ENCODE data around the gene C2orf42. TPM values are rescaled to one million over a fixed set of nuclear protein-coding genes. Genes with fewer than 3 reads are reported as not detected.
"Not testable (repeated sequence)": the region's sequence is repeated elsewhere in the genome, so short reads cannot be mapped to it uniquely, and the experiment has no call there.

The C2orf42 gene
- 32.0 TPM for total RNA-seq

DNA sequence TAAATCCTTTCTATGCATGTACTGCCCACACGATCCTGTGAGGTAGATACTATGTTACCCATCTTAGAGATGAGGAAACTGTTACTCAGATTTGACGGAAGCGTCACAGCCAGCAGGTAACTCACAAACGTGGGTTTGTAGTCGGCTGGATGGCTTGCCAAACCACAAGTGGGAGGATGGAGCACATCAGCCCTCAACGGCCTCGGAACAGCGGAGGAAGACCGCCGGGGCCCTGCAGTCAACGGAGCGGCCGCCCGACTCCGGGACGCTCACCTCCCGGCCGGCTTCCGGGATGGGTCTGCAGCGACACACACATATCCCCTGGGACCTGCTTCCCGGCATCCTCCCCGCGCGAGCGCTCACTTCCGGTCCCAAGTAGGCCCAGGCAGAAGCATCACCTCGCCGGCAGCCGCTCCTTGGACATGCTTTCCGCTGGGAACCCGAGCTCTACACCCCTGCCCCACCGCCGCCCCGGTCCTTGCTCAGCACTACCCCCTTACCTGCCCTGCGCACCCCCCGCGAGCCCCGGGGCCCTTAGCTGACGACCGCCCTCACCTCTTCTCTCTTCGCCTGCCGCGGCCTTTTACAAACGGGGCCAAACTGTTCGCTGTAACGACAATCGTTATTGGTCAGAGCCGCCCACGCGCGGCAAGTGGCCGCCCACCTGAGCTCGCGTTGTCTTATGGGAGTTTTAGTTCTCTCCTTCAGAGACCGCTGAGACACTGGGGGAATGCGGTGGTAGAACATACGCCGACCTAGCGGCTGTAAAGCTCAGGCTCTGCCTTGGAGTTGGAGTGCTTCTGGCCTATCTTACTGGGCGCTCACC lies at the start of gene C2orf42:
Gene C2orf42 (minus strand): TSS at position 602 of the 826 bp plus-strand sequence. CDS start 9,034 bp downstream, outside the sequence.
- peak; percentile 95 for DNase-seq

DNA sequence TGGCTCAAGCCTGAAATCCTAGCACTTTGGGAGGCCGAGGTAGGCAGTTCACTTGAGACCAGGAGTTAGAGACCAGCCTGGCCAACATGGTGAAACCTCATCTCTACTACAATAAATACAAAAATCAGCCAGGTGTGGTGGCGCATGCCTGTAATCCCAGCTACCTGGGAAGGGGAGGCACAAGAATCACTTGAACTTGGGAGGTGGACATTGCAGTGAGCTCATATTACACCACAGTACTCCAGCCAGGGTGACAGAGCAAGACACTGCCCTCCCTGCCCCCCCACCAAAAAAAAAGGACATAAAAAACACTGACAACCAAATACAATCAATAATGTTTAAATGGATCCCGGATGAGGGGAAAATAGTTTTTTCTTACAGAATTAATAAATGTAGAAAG lies 49.8 kb upstream of the C2orf42 start:
- no peak for DNase-seq

DNA sequence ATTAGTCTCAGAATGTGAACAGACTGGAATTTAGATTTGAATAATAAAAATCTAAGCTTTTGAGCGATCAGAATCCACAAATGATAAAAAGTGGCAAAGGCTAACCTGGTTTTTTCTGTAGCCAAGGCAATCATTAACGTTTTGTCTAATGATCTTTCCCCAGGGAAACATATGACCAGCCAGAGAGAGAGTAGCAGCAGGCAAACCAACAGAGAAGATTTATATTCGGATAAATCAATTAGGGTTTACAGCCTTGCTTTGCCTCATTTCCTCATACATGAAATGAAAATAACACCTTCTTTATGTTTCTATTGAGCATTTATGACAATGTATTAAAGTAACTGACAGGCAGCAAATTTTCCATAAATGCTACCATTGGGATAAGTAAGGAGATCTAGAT lies 43.1 kb upstream of the C2orf42 start:
- DNase-seq, result no peak

DNA sequence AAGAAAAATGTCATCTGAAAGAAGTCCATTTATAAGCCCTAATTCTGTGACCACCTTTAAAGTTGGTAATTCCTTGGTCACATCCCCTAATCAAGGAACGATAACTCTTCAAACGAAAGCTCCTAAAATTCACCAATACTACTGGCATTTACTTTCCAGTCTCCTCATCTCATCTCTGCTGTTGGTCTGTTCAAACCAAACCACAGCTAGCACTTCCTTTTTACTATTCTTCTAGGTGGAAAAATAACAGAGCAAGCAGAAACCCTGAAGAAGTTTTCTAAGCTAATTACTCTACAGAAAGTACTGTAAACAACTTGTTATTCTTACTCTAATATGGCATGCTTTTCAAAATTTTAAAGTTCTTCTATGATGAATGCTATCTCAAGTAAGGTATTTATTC lies 36.0 kb upstream of the C2orf42 start:
- DNase-seq, result no peak

DNA sequence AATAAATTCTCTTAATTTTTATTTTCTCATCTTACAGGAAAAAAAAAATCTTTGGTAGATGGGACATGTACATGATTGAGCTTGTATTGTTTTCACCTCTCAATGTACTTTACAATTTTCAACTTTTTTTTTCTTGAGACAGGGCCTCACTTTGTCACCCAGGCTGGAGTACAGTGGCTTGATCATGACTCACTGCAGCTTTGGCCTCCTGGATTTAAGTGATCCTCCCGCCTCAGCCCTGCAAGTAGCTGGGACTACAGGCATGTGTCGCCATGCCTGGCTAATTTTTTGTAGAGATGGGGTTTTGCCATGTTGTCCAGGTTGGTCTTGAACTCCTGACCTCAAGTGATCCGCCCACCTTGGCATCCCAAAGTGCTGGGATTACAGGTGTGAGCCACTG lies 32.5 kb upstream of the C2orf42 start:
- not testable (repeated sequence) for DNase-seq

DNA sequence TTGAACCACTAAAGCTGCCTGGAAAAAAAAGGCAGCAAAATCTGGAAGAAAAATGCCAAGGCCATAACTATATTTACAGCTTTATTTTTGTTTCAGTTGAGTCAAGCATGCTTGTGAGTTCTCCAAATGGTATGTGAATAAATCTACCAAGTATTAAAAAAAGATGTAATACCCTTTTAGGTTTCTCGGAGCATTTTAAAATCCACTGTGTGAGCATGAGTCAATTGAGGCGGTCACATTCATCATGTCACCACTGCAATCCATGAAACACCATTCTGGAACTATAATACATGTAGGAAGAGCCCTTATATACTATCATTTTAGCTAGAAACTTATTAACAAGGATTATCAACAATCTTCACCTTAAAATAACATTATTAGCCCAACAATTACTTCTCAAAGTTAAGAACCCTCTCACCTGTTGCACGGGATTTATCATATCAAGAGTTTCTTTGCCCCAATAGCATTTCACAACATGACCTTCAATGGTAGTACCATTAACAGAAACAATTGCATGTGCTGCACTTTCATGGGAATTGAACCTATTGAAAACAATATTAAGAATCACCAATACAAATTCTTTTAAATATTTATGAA lies 24.2 kb upstream of the C2orf42 start:
- DNase-seq, result no peak

DNA sequence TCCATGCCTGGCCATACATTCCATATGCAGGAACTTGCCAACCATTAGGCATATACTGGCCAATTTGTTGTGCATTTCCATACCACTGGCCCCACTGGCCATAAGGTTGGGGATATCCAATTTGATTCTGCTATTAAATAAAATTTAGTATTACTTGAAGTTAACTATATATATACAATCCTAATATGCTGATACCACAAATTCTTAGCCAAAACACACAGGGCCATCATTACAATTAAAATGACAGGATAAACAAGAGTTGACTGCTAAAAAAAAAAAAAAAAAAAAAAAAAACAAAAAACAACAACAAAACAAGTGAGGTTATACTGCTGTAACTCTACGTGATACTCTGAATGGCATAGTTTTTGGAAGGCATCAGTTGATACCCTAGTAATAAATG lies 23.5 kb upstream of the C2orf42 start:
- DNase-seq, result no peak

DNA sequence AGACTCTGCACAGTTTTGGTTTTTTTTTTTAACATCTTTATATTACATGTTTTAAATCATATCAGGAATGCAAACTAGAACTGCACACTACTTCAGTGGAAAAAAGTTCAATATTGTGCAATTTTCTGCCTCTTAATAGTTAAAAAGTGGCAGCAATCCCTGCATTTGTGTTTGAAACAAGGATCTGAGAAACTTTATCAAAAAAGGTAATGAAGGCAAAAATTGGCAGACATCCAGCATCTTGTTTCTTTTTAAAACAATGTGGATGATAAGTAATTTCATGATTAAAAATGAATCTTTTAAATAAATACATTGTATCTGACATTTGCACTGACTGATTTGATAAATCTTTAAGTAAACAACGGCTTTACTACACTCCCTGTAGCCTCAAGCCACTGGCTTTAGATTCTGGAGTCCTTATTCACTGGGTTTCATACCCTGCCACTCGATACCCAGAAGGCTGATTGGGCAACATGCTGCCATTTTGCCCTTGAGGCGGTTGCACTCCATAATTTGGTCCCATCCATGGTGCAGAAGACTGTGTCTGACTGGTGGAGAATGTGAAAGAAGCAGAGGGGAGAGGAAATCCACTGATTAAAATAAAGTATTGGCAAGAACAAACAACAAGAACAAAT lies 21.6 kb upstream of the C2orf42 start:
- DNase-seq, result no peak

DNA sequence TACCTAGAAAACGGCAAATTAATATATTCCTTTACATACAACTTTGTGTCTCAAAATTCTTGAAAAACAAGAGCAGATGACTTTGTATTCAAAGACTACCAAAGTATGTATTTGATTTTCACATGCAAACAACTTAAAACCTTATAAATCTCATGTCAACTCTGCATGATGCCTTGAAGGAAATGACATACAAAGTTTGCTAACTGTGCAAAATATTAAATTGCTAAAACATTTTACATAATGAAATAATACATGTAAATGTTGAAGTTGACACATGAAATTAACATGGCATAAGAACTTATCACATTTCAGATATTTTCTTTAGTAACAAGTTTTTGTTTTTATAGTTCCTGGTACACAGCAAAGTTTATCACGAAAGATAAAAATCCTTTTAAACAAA lies 20.8 kb upstream of the C2orf42 start:
- DNase-seq, result no peak

DNA sequence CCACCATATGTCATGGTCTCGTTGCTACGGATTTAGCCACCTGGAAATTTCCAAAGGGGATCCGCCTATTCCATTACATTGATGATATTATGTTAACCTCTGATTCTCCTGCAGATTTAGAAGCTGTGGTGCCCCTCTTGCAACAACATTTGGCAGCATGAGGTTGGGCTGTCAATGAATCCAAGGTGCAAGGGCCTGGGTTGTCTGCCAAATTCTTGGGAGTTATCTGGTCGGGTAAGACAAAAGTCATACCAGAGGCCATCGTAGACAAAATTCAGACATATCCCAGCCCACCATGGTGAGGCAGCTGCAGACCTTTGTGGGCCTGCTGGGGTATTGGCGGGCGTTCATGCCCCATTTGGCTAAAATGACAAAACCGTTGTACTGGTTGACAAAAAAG lies 13.6 kb upstream of the C2orf42 start:
- DNase-seq, result no peak

DNA sequence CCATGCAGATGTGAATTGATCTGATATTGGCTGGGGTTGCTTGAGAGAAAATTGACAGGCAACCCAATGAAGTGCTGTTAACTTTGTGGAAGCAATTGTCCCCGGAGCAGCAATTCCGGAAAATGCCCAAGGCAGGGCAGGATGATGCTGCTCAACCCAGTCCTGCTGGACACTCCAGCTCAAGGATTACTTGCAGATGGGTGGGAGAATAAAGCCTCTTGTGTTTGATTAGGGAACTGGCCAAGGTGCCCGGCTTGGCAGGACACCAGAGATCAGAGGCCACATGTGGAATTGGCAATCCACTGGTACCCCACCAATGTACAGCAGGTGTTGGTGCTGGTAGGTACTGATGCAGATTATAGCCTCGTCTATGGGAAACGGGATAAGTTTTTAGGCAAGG lies 12.3 kb upstream of the C2orf42 start:
- DNase-seq, result no peak

DNA sequence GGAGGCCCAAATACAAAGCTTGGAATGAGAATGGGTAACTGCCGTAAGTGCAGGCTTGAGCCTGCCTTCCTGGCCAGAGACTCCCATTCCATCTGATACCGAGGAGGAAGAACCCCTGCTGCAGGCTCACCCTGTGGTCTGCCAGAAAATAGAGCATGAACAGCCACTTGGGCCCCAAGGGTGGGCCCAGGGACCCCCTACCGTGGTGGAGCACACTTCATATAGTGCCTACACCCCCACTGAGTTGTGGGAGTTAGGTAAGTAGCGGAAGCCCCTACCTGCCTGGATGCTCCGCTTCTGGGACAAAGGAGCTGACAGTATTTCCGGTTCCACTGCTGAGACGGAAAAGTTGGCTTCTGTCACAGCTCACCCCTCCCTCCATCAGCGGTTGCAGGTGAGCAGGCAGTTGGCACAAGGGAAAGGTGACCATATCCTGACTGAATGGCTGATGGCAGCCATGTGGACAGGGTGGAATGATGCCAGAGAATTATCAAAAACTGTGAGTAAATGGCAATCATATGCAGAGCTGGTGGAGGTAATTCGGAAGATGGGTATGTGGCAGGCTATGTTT lies 11.5 kb upstream of the C2orf42 start:
- no peak for DNase-seq

DNA sequence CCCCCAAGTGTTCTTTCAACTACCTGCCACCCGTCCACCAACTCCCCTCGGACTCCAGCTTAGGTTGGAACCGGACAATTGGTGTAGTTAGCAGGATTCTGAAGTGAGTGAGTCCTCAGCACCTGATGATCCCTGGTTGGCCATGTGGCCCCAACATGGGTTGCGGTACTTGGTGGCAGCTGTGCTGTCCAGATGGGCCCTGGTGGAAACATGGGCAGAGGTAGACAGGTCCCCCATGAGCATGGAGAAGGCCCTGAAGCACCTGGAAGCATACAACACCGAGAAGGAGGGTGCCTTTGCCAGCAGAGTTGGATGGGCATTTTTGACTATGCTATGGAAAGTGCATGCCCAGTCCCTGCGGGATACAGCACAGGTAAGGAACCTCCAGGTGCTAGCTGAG lies 11.0 kb upstream of the C2orf42 start:
- no peak for DNase-seq

DNA sequence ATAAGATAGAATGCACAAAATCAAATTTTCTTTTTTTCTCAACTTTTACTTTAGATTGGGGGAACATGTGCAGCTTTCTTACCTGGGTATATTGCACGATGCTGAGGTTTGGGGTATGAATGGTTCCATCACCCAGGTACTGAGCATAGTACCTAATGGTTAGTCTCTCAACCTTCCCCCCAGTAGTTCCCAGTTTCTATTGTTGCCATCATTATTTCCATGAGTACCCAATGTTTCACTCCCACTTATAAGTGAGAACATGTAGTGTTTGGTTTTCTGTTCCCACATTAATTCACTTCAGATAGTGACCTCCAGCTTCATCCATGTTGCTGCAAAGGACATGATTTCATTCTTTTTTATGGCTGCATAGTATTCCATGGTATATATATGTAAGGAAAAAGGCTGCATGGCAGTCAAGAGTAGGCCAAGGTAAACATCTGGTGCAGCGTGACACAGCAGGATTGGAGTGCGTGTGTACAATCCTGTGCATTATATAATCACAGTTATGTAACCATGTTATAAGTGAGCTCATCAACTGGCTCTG lies 10.5 kb upstream of the C2orf42 start:
- DNase-seq, result no peak

DNA sequence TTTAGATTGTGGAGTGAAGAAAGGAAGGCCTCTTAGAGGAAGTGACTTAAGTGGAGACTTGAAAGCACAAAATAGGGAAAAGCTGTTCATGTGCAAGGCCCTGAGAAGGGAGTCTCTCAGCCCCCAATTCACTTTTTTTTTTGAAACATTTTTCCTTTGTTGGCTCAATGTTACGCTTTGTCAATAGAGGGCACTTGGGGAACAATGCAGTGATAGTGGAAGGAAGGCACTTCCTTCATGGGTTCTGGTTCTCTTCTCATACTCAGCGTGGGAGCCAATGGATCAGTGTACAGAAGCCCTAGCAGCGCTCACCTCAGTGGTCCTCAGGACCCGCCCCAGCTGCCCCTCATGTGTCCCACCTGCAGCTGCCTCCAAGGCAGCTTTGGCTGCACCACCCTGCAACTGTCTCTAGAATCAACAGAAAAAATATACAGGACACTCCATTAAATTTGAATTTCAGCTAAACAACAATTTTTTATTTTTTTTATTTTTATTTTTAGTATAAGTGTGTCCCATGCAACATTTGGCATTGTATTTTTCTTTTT lies 8.6 kb upstream of the C2orf42 start:
- no peak for DNase-seq

DNA sequence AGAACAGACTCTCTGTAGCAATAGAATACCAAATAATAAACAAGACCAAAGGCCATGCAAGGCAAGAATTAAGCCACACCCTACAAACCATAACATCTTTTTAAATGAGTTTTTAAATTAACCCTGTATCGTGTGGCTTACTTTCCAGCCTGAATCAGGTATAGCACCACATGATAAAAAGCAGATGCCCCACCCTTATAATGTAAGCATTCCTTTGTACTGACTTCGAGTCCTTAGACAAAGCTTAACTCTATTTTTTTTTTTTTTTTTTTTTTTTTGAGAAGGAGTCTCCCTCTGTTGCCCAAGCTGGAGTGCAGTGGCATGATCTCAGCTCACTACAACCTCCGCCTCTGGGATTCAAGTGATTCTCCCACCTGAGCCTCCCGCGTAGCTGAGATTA lies 1.7 kb upstream of the C2orf42 start:
- DNase-seq, result no peak

DNA sequence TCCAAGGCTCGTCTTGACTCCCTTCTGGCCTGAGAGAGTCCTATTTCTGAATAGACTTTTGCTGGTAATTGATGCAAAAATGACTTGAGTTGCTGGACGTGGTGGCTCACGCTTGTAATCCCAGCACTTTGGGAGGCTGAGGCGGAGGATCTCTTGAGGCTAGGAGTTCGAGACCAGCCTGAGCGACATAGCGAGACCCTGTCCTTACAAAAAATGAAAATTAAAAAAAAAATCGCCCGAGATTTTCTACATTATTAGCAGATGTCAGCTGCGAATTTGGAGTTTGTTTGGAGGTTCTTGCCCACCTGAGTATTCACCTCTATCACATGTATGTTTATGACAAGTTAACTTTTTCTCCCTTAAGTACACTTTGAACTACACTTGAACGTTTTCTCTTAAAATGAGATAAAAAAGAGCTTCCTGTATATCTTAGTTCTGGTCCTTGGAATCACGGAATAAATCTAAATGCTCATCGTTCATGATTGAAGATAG lies 471 bp upstream of the C2orf42 start:
- no peak for DNase-seq

DNA sequence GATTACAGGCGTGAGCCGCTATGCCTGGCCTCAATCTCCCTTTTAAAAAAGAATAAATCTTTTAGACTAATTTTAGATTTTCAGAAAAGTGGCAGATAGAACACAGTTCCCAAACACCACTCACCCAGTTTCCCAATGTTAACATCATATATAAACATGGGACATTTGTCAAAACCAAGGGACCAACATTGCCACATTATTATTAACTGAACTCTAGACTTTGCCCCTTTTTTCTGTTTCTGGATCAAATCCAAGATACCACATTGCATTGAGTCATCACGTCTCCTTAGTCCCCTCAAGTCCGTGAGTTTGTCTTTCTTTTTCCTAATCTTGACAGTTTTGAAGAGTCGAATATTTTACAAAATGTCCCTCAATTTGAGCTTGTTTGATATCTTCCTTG lies 2.4 kb downstream of the C2orf42 start:
- DNase-seq, result no peak

DNA sequence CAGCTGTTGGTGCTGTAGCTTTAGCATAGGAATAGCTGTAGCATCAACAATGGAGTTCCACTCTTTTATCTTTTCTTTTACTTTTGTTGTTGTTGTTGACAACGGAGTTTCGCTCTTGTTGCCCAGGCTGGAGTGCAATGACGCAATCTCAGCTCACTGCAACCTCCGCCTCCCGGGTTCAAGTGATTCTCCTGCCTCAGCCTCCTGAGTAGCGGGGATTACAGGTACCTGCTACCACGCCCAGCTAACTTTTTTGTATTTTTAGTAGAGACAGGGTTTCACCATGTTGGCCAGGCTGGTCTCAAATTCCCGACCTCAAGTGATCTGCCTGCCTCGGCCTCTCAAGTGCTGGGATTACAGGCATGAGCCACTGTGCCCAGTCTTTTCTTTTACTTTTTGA lies 3.6 kb downstream of the C2orf42 start:
- not testable (repeated sequence) for DNase-seq

DNA sequence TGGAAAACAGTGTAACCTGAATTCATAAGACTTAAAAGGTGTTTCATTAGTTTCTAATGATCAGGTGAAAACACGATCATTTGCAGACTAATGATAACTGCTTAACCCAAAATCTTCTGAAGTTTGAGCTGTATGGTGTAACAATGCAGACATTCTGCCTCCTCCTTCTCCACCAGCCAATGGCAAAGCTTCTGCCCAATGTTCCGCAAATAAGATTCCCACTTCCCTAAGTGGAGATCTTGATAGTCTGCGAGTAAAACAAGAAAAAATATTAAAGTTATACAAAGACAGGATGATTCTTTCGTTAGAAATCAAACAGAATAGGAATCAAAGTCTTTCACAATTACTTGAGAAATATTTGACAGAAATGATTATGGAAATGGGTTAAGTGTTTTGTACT lies 8.1 kb downstream of the C2orf42 start:
- no peak for DNase-seq

DNA sequence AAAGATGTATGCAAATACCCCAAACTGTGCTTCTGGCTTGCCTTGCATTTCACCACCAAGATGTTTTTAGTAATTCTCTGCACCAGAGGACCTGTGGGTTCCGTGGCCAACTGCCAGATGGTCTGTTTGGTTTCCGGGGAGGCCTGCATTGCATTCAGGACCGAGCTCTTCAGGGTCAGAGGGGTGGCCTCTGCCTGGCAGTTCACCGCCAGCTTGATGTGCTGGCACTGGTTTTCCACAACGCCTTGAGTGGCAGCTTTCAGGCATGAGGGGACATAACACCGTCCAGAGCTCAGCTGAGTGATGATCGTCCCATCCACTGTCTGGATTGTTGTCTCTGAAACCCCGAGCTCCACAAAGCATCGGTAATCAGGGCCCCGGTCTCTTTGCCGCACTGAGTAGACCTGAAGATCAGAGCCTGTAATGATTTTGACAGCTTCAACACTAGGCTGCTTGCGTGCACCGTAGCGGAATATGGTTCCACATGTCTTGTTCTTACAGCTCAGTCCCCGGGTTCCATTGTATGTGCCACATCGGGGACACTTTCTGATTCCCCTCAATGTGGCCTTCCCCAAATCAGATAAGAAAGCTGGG lies 9.4 kb downstream of the C2orf42 start:
- DNase-seq, result no peak

DNA sequence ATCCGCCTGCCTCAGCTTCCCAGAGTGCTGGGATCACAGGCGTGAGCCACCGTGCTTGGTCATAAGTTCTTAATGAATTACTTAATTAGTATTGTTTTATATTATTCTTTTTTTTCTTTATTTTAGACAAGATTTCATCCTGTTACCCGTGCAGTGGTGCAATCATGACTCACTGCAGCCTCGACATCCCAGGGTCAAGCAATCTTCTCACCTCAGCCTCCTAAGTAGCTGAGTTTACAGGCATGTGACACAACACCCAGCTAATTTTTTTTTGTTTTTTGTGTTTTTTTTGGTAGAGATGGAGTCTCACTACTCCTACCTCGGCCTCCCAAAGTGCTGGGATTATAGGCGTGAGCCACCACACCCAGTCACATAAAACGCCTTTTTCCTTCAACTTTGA lies 17.3 kb downstream of the C2orf42 start:
- no peak for DNase-seq
